Lower leg skin (tissue), 3 donors: ENCODE results near the gene RDH5.

Source experiments
- POLR2A ChIP-seq, 2 donors: fragments of 450-650 bp; IDR thresholded peaks; one replicate each; pipeline ENCODE4 v1.6.1; 2016 to 2017; ENCODE audit warnings: antibody characterized with exemption in 2 of 2, mild to moderate bottlenecking in 1 of 2, moderate library complexity in 1 of 2
- TF ChIP-seq, protein P1 (sequence below), 3 donors: fragments of 450-650 bp; IDR thresholded peaks; one replicate each; pipeline ENCODE4 v1.5.1; 2016; ENCODE audit warnings: antibody characterized with exemption in 3 of 3, mild to moderate bottlenecking in 3 of 3, moderate library complexity in 2 of 3

DNA sequence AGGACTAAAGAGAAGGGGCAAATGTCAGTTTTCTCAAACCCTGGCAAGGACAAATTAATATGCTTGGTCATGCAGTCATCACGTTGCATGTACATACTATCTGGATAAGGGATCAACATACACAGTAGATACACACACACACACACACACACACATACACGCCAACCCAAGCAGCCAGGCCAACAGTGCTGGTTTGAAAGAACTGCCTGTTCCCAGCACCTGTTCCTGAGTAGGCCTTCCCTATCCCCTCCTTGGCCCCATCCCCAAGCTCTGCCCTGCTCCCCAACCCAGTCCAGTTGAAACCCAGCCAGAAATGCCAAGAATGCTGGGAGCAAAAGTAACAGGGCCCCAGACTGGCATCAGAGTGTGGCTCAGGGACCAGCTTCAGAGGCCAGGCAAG is 16.9 kb upstream of the RDH5 start:
- TF ChIP-seq, protein P1, sequence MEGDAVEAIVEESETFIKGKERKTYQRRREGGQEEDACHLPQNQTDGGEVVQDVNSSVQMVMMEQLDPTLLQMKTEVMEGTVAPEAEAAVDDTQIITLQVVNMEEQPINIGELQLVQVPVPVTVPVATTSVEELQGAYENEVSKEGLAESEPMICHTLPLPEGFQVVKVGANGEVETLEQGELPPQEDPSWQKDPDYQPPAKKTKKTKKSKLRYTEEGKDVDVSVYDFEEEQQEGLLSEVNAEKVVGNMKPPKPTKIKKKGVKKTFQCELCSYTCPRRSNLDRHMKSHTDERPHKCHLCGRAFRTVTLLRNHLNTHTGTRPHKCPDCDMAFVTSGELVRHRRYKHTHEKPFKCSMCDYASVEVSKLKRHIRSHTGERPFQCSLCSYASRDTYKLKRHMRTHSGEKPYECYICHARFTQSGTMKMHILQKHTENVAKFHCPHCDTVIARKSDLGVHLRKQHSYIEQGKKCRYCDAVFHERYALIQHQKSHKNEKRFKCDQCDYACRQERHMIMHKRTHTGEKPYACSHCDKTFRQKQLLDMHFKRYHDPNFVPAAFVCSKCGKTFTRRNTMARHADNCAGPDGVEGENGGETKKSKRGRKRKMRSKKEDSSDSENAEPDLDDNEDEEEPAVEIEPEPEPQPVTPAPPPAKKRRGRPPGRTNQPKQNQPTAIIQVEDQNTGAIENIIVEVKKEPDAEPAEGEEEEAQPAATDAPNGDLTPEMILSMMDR (IDR thresholded peaks at IDR 0.05), result no peak
- TF ChIP-seq POLR2A (IDR thresholded peaks at IDR 0.05), result no peak
